Stimulated activated CD4-positive, alpha-beta T cell treated with anti-CD3 and anti-CD28 coated beads, Interleukin-2, amount 100 ng/mL, for 24 hours (primary cell): ENCODE results near the gene RERE.
"Not testable (repeated sequence)": the region's sequence is repeated elsewhere in the genome, so short reads cannot be mapped to it uniquely, and the experiment has no call there.

Experiments
- DNase-seq, 2 donors: peaks; one replicate each; pipeline ENCODE4 v3.0.0-alpha.2; 2020

RERE gene

DNA sequence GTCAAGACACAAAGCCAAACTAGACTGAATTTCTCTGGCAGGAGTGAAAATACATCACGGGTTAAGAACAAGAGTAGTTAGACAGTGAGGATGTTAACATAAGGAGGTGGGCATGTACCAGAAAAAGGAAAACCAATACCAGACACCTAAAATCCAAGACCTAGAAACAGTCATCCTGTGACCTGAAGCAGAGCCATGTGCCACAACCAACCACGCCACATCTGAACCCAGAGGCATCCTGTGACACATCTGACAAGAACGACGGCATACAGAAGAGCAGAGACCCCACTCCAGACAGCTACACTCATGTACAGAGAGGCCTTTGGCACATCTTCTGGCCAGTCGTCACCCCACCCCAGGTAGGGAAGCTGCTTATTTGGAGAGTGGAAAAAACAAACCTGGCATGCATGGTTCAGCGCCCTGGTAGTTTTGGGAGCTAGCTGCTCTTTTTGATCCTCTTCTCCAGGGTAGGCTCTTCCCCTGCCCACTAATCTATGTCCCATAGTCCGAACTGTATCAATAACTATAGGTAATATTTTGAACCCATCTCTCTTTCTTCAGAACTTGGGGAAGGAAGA is 427.4 kb downstream of the RERE start:
- DNase-seq: peak in 1 of 2 donors; percentile 19

DNA sequence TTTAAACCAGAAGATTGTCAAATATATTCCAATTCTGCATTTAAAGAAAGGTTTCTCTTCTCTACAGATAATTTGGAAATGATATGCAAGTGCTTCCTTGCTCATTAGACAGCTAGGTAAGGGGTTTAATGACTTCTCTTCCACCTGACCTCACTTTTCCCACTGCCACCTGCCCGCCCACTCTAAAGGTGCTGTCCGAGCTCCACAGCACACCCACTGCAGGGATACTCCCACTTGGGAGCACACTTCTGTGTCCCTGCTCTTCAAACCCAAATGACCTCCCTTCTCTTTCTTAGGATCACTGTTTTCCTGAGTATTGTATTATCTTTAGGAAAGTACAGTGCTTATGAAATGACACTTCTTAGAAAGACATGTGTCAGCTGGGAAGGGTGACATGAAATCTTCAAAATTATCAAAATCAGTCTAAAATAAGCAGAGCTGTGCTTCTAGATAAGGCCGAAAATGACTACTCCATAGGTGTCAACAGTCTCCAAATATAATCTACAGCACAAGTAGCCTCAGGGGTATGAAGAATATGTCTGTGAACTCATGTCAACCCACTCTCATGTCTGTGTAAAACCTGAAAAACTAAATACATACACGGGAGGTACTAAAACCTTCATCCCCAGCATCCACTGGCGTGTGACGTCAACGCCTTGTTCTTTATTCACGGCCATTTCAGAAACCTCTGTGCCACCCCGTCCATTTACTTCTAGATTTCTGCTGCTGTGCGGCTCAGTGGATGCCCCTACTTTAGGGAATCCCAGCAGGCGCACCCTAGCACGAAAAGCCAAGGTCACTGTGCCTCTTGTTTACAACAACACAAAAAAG is 428.5 kb downstream of the RERE start:
- DNase-seq: no peak

DNA sequence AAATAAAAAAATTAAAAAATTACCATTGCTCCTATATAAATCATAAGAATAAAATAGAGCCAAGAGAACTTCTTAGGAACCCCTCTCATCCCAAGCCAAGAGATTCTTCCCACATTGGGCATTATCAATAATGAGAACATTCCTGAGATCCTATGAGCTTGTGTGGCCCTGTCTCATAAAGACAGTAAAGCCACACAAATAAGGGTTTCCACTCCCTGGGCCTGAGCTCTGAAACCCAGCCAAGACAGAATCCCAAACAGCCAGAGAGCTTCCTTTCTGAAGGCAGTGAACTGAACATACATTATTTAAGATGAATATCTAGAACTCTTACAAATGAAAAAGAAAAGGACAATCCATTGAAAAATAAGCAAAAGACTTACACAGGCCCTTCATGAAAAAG is 431.2 kb downstream of the RERE start:
- DNase-seq: no peak

DNA sequence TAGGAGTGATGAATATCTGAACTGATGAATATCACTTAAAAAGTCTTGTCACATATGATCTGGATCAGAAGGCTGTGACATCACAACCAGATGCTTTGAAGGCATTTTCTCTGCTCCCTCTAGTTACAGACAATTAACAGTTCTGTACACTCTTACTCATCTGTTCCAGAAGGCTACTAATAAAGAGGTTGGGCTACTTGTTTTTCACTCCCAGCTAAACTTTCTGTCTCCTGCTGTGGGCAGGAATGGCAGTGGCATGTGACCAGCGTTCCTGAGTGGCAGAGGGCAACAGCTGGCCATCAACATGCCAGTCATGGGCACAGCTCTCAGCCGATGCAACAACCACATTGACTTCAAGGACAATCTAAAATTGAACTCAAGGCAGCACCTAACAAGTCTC is 432.9 kb downstream of the RERE start:
- no peak for DNase-seq

DNA sequence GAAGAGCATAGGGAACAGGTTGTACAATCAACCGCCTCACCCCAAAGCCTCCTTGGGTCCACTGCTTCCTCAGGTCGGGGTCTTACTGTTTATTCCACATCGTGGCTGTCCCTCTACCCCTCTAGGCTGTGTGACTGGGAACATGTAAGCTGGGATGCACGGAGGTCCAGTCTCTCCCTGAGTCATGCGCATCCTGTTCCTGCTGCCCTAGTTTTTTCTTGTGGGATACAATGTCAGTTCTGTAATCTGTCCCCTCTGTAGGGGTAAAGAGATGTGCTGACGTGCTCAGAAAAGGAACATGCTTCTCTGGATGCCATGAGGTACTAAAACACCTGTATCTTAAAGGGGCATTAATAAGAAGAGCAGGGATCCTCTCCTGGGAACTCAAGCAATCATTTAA is 433.4 kb downstream of the RERE start:
- DNase-seq: no peak

DNA sequence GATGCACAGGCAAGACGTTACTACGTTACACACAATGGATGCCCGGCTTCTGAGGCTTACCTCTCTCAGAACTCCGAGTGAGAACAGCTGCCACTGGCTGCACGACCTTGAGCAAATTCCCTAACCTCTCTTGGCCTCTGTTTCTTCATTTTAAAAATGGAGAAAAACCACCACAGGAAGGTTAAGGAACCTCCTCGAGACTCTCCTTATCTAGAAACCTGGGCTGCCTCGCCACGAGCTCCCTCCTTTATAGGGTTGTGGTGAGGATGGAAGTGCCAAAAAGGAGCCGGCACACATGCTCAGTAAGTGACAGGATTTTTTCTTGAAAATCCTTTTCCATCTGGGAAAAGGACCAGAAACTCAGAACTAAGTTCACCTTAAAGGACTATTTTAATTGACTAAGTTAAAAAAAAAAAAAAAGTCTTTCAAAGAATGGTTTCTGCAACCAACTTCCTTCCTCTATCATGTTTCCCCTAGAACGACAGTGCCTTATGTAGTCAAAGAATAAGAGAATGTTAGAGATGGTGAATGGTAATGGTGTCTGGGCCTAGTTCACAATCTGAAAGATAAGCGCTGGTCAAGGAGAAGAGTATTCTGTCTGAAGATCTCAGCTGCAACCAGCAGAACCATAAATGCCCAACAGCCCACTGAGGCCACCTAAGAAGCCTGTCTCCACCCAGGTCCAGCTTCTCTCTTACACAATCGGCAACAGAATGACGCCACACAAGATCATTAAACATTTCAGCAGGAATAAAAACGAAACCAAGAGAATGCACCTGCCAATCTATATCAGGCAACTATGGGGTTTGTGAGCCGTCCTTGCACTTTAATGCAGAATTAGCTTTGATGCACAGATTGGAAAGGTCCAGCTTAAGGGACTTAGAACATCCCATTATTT is 434.6 kb downstream of the RERE start:
- no peak for DNase-seq

DNA sequence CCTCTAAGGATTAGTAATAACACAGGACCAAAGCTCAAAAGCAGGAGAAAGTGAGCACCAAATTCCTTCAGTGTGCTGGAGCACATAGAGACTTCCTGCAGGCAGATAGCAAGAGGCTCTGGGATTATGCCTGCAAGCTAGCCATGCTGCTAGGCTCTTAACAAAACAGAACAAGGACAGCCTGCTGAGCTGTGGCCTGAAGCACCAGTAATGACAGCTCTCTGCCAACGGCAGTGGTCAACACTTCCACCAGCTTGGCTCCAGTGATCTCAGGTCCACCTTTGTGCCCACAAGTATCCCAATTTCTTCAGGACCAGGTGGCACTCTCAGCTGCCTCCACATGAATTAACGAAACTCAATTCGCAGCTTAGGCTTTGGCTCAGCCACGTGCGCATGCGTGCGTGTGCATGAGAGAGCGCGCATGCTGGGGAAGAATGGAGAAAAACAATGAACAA is 435.4 kb downstream of the RERE start:
- no peak for DNase-seq

DNA sequence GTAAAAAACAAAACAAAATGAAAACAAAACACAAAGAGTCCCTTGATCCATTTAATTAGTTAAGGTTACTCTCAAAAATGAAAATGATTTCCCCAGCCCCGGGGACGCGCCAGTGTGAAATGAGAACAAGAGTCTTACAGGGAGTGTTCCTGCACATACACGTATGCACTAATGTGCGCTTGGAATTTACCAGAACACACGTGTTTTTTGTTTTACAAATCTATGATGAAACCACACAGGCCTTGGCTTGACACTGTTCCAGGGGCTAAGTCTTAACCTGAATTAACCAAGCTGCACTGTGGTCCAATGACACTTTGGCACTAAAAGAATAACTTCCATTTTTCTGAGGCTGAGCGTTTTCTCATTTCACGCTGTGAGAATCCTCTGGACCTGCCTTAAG is 435.8 kb downstream of the RERE start:
- DNase-seq: no peak

DNA sequence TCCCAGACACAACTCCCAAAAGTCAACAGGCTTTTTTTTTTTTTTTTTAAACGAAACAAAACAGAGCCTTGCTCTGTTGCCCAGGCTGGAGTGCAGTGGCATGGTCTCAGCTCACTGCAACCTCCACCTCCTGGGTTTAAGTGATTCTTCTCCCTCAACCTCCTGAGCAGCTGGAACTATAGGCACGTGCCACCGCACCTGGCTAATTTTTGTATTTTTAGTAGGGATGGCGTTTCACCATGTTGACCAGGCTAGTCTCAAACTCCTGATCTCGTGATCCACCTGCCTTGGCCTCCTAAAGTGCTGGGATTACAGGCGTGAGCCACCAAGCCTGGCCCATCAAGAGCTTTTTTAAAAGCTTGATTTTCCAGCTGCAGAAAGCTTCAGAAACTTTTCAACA is 437.1 kb downstream of the RERE start:
- not testable (repeated sequence) for DNase-seq

DNA sequence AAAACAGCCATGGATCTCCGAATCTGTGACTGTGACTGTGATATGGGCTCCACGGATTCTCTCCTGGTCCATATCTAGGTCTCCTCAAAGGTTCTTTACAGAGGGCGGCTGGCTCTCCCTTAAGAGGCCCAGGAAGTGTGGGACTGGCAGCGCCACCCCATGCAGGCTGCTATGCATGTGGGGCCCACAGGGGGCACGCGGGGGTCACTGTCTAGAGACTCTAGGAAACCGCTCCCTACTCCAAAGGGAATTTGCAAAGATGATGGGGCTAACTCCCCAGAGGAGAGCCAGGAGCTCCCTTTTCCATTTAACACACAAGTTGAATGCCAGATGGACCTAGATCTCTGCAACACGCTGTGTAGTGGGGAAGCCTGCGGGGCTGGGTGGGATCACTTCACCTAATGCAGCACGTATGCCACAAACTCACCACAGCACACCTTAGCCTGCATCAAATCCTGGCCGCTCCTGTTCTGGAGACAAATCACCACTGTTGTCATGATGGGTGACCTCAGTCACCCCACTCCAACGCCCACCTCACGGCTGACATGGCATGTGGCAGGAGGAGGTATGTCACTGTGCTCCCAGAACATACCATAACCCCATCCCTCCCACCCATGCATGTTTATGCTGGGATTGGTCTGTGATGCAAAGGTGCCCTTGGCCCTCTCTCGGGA is 437.8 kb downstream of the RERE start:
- no peak for DNase-seq

DNA sequence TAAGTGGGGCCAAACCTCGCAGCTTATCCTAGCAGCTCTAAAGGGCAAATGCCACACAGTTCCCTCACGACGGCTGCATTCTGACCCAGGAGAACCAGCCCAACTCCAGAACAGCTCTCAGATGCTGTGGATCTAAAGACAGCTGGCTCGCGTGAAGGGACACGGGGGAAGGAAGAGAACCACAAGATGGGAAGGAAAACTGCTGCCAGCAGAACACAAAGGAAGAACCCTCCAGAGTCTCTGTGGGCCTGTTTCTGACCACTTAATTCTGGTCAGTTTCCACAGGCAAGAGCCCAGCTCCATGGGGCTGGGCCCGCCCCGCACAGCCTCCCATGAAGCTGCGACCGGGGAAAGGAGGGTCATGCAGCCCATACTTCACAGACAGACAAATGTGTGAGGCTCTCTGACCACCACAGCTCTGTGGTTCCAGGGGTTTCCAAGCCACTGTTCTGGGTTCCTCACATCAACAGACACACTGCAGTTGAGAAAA is 438.4 kb downstream of the RERE start:
- DNase-seq: no peak

DNA sequence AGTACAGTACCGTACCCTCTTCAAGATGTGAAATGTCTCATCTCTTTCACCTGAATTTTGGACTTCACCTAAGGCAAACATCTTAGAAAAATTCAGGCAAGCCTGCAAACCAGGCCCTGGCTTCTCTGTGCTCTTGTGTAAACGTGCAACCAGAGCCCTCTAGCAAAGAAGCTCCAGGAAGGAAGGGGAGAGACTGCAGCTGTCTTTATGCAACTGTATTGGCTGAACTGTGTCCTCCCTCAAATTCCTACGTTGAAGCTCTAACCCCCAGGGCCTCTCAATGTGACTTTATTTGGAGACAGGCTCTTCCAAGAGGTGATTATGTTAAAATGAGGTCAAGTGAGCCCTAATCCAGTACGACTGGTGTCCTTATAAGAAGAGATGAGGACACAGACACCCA is 439.3 kb downstream of the RERE start:
- no peak for DNase-seq

DNA sequence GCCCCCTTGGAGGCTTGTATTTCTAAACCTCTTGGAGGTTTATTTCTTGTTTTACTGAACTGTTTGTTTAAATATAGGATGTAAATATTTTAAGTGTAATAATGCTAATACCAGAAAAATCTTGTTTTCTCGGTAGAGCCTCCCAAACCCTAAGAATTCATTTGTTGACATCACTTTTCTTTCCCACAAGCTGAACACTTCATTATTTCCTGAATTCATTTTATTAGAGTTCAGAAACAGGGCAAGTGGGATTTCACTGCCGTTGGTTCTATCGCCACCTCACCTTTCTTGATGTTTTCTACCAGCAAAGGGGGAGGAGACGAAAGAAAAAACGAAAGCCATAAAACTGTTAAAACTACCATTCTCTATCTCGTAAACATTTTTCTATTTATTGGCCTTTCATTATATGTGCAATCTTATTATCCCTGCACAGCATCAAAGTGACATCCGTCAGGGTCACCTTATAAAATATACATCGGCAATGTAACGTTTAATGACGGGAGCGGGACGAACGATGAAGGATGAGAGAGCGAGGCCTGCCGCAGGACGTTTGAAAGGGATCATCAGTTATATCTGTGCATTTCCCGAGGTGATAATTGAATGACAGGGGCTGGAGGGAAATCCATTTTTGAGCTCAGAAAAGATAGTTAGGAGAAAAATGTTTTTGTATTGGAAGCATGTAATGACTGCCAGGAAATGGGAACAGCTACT is 440.0 kb downstream of the RERE start:
- no peak for DNase-seq

DNA sequence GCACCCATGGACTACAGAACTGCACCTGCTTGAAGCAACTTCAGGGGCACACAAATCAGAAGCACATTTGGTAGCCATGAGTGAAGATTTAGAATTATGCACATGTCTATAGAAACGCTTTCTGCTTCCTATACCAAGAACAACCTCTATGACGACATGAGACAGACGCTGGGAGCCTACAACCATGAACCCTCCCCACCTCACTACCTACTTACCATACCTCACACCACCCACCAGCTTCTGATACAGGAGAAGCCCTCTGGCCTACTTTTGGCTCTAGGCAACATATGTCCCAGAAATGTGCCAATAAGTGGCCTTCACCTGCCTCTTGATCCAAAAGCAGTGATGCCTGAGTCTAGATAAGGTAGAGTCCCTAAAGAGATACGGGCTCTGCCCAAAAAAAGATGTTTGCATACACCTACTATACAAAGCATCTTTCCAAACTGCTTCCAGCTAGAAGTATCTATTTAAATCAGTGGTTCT is 441.0 kb downstream of the RERE start:
- DNase-seq: no peak

DNA sequence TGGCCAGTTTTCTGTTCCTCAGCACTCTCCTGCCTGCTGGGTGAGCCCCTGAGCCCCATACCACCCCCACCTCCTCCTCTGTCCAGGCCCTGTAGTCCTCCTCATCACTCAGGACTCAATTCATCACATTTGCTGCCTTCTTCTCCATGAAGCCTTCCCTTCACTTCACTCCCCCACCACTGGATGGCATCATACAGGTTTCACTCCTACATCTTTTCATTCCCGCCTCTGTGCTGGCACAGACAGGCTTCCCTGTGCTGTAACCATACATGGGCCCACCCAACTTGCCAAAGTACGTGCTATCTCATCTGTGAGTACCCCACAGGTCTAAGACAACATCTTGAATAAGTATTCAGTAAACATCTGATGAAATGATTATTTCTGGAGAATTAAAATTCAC is 442.6 kb downstream of the RERE start:
- peak in 1 of 2 donors; percentile 51 for DNase-seq

DNA sequence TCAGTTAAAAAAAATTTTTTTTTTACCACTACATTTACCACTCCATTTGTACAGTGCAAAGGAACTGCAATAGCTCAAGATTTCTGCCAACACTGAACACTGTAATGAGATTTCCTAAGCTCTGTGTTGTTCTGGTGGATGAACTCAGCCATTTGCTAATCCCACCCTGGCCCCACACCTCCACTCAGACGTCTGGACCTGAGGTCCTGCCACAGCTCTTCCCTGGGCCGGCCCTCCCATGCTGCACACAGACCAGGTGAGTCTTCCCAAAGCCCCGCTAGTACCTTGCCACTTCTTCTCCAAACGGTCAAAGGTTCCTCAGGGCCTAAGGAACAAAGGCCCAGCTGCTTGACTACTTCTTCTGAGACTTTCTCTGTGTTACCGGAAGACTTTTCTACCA is 443.1 kb downstream of the RERE start:
- no peak for DNase-seq

DNA sequence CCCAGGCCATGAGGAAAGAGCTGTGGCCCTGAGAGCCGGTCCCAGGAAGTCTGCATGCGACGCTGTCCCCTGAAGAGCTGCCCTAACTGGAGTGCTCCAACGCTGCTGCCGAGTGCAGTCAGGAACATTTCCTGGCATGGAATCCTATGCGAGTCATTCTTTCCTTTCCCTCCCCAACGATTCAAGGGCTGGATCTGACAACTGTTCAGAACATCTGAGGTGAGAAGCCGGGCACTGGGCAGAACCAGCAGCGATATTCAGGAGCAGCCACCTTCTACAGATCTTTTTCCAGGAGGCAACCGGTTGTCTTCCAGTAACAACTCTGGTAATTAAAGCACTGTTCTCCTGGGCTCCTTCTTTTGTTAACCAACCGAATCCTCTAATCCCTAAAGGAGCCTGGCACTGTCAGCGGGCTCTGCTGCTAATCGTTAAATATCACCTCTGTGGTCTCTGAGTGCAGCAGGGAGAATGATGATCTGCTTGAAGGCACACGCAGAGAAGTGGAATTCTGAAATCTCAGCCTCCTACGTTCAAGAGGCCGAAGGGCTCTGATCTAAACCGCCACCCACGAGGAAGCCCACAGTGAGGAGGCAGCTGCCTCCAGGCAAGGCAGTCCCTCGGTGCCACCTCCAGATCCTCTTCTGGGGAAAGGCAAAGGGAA is 443.7 kb downstream of the RERE start:
- no peak for DNase-seq

DNA sequence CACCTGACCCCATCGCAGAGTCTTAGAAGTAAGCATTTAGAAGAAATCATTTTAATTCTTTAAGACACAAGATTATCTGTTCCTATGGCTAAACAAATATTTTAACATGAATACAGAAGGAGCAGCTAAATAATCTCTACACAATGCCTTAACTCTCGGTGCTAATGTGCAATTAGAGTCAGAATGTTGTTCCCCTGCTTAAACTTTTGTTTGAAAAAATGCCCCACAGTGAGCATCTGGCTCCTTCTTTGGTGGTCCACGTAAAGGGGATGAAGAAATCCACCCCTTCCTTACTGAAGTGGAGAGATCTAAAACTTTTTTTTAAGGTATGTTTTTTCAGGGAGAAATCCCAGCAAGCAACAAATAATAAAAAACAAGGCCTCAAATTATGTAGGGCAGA is 444.3 kb downstream of the RERE start:
- DNase-seq: no peak

DNA sequence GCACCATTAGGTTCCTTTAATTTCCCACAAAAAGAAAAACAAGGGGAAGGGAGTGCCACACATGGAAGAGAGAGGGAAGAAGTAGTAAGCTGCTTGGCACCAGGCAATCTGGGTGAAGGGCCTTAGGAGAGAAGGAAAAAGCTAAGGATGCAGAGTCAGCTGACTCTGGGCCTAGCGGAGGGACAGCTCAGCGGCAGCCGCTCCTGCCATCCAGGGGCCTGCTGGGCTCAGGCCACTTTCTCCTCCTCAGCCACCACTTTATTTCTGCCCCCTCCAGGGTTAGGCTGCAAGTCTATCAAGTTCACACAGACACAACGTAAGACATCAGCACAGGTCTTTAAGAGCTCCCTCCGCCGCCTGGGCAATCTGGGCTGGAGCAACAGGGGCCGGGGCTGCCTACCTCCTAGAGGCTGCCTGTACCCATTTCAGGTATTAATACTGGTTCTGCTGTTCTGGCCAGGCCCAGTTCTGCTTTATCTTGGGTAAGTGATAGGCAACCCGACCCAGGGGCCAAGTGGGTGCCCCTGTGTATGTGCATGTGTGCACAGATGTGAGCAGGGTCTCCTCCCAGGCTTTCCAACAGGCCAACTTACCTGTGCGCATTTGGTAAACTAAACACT is 446.0 kb downstream of the RERE start:
- no peak for DNase-seq

DNA sequence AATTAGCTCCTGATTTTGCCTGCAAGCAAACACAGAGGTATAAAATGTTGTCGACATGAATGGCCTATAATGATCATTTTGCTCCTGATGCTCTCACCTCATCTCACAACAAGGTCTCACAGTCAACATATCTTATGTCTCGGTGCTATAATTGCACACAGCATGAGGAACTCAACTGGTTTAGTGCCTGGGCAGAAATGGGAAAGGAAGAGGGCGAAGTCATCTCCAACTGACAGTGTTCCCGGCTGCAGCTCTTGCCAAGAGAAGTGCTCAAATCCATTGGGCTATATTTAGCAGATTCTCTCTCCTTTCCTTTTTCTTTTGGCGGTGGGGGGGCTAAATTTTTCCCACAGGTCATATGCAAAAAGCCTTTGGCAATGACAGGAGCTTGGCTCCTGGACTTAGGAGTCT is 446.5 kb downstream of the RERE start:
- no peak for DNase-seq
